ENCODE data around the gene MRPL4.

DNA sequence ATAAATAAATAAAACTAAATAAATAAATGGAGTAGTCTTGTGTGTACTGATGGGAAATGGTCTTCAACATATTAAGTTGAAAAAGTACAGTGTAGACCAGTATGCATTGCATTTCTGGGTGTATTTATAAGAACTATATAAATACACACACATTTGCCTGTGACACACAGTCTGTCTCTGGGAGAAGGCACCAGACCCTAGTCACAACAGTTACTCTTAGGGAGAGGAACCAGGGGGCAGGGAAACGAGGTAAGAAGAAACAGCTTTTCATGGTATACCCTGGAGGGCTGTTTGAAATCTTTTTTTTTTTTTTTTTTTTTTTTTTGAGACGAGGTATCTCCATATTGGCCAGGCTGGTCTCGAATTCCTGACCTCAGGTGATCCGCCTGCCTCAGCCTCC lies 18.1 kb upstream of the MRPL4 start:
- TF ChIP-seq CTCF (IDR thresholded peaks at IDR 0.05) (no peak), ZFX (IDR thresholded peaks at IDR 0.05; ENCODE audit: borderline replicate concordance) (no peak)

Measured in 22Rv1 (cell line).